Psoas muscle (tissue), 8 donors: Measurements from ENCODE around the gene HSF2BP. TPM values are rescaled to one million over a fixed set of nuclear protein-coding genes. Genes with fewer than 3 reads are reported as not detected.

ENCODE experiments used
- ATAC-seq, 4 donors: fragments of 200-7000 bp; cut with Tn5 transposase; one replicate each; pipeline ENCODE4 v1.9.1; 2020; ENCODE audit warnings: moderate library complexity in 3 of 4, mild to moderate bottlenecking in 2 of 4
- DNase-seq, 2 donors: peaks; one replicate each; pipeline ENCODE4 v3.0.0-alpha.2; 2020
- H3K27ac ChIP-seq: fragments of 200-600 bp; one replicate; pipeline ENCODE4 v1.8.0; 2022
- H3K27me3 ChIP-seq, 3 donors: fragments of 200-600 bp in 1 of 3; one replicate each; pipeline versions ENCODE4 v1.6.1 to v1.8.0; 2013 to 2022; ENCODE audit warnings: low read length in 2 of 3, mild to moderate bottlenecking in 2 of 3, moderate library complexity in 1 of 3; ENCODE audit not compliant: insufficient read depth in 3 of 3
- H3K36me3 ChIP-seq, 2 donors: fragments of 200-600 bp in 1 of 2; one replicate each; pipeline versions ENCODE4 v1.6.1 to v1.8.0; 2013 to 2022; ENCODE audit warnings: low read depth in 1 of 2, mild to moderate bottlenecking in 1 of 2, moderate library complexity in 1 of 2; ENCODE audit not compliant: insufficient read depth in 1 of 2
- H3K4me1 ChIP-seq: fragments of 200-600 bp; one replicate; pipeline ENCODE4 v1.8.0; 2022
- H3K4me3 ChIP-seq: fragments of 200-600 bp; one replicate; pipeline ENCODE4 v1.8.0; 2022; ENCODE audit warnings: mild to moderate bottlenecking
- H3K9me3 ChIP-seq: fragments of 200-600 bp; one replicate; pipeline ENCODE4 v1.8.0; 2022
- CTCF ChIP-seq: fragments of 200-600 bp; IDR thresholded peaks from one replicate; pipeline ENCODE4 v1.8.0; 2022; ENCODE audit warnings: antibody characterized with exemption
- WGBS, 3 donors: extraction: QIAGEN DNeasy Blood & Tissue Kit; methylation state at CpG; one replicate each; pipeline versions ENCODE4 v1.1.6 to v1.1.7; 2013; 5-methylcytosine and 5-hydroxymethylcytosine counted together
- intact Hi-C, 2 donors: fragments of 100-400 bp; cut with DNase I; formaldehyde crosslinking; loops; one replicate each; pipeline versions ENCODE4 v1.11.0 to v1.14.2; 2022
- polyA plus RNA-seq, 3 donors: library from polyadenylated mRNA; stranded (reverse); fragments of 200-250 nt; gene quantifications; one replicate each; pipeline ENCODE4 v1.2.3, GENCODE V29; 2013
- total RNA-seq, 4 donors: library from RNA; stranded (reverse); fragmentation: NEBNext Ultra II Directional in 2 of 4; extraction: Animal tissue kit (Norgen Biotek cat#: 25700) in 2 of 4; gene quantifications; one replicate each; pipeline versions ENCODE4 v1.2.1 to v1.2.4, GENCODE V29; 2021 to 2023
- donor health status: healthy with polysubstance abuse.
- donor health status: DM: no; HTN: no; CAD: no; lungs with moderate emphysema.
- donor health status: Bipolar disorder and iron deficiency.
- donor health status: healthy.
- donor health status: DM: yes; HTN: yes; CAD: no.
- donor health status: DM: no; HTN: no; CAD: no.
- donor health status: DM: no; HTN: no; CAD: no.
- donor health status: DM: yes; HTN: yes; CAD: no.

Gene HSF2BP
- total and polyA plus RNA-seq, 7 donors: 0.16 to 1.7 (median 0.28) TPM; not detected in 1

- WGBS, 3 donors: 86 to 92% (median 91%) methylated on average over 3 of the region's 3 CpGs
- intact Hi-C loops: no loop called here
- TF ChIP-seq CTCF: no peak
Observed at GRCh38 chr21:43640400-43640799, 18.9 kb downstream of the HSF2BP start.

DNA sequence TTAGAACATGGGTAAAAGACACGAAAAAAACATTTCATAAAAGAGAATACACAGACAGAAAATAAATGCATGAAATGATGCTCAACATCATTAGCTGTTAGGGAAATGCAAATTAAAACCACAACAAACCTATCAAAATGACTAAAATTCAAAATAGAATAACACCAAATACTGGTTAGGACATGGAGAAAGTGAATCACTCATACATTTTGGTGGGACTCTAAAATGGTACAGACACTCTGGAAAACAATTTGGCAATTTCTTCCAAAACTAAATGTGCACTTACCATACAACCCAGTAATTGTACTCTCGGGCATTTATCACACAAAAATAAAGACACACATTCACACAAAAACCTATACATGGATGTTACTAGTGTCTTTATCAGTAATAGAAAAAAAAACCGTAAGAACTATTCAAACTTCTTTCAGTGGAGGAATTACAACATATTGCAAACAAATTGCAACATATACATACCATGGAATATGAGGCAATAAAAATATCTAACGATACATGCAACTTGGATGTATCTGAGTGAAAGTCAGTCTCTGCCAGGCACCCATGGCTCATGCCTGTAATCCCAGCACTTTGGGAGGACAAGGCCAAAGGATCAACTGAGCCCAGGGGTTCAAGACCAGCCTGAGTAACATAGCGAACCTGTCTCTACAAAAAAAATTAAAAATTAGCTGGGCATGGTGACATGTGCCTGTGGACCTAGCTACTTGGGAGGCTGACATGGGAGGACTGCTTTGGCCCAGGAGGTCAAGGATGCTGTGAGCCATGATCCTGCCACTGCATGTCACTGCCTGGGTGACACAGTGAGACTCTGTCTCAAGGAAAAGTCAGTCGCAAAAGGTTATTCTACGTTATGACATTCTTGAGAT is 19.6 kb downstream of the HSF2BP start:
- WGBS, 3 donors: 81 to 82% (median 81%) methylated on average over 7 of the region's 7 CpGs
- no peak for ATAC-seq

More at GRCh38 chr21:43640400-43640799, 18.9 kb downstream of the HSF2BP start:
- ATAC-seq: no peak
- Histone ChIP-seq H3K27ac (no peak overlapping the region), H3K4me3 (no peak overlapping the region), H3K36me3 (no peaks in the 10 kb centered on the region), H3K27me3 (peaks cover 0 to 3% (median 0%) of the 10 kb centered on the region in 3 donors), H3K9me3 (no peaks in the 10 kb centered on the region), H3K4me1 (no peaks in the 10 kb centered on the region)
- DNase-seq: no peak

GRCh38 chr21:43637530-43638158 is 21.6 kb downstream of the HSF2BP start:
- Histone ChIP-seq H3K4me3 (no peak overlapping the region), H3K36me3 (no peaks in the 10 kb centered on the region), H3K27ac (no peak overlapping the region), H3K9me3 (no peaks in the 10 kb centered on the region), H3K27me3 (no peaks in the 10 kb centered on the region), H3K4me1 (no peaks in the 10 kb centered on the region)
- ATAC-seq (no peak), DNase-seq (no peak)
- WGBS, 3 donors: 89 to 96% (median 93%) methylated on average over 3 of the region's 3 CpGs
- no peak for TF ChIP-seq CTCF
- intact Hi-C loops: loop anchor here in 1 of 2 donors (5.0 kb wide), 1 partner anchor 40 kb away; no protein-coding TSS in a partner anchor

More for the DNA sequence above, 19.6 kb downstream of the HSF2BP start:
- TF ChIP-seq CTCF: no peak
- no peaks in the 10 kb centered on the region for H3K36me3 ChIP-seq
- no peaks in the 10 kb centered on the region for H3K9me3 ChIP-seq
- no peaks in the 10 kb centered on the region for H3K4me1 ChIP-seq
- no peak overlapping the region for H3K27ac ChIP-seq
- intact Hi-C loops: loop anchor here in 1 of 2 donors (5.0 kb wide), 1 partner anchor 42 kb away; no protein-coding TSS in a partner anchor
- H3K27me3 ChIP-seq: no peaks in the 10 kb centered on the region
- H3K4me3 ChIP-seq: no peak overlapping the region
- no peak for DNase-seq

DNA sequence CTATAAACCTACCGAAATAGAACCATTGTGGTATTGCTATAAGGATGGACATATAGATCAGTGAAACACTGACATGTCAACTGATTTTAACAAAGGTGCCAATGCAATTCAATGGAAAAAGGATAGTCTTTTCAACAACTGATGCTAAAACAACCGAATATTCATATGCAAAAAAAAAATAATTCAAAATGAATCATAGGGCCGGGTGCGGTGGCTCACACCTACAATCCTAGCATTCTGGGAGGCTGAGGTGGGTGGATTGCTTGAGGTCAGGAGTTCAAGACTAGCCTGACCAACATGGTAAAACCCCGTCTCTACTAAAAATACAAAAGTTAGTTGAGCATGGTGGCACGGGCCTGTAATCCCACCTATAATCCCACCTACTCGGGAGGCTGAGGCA is 23.9 kb downstream of the HSF2BP start:
- DNase-seq (no peak), ATAC-seq (no peak)
- Histone ChIP-seq H3K27me3 (no peaks in the 10 kb centered on the region), H3K4me1 (no peaks in the 10 kb centered on the region), H3K27ac (no peak overlapping the region), H3K4me3 (no peak overlapping the region), H3K9me3 (no peaks in the 10 kb centered on the region), H3K36me3 (no peaks in the 10 kb centered on the region)
- no peak for TF ChIP-seq CTCF
- intact Hi-C loops: loop anchor here in 1 of 2 donors (5.0 kb wide), 1 partner anchor 38 kb away; no protein-coding TSS in a partner anchor
- WGBS, 3 donors: 94 to 97% (median 95%) methylated on average over 7 of the region's 7 CpGs
